Nucleus accumbens (tissue), 56 donors: ENCODE data around the gene SERPING1.
"Not testable (repeated sequence)": the region's sequence is repeated elsewhere in the genome, so short reads cannot be mapped to it uniquely, and the experiment has no call there.

ENCODE experiments used
- DNase-seq, 56 donors: peaks; one replicate each; lab custom pipeline; 2025; lab: John Stamatoyannopoulos, UW

SERPING1 gene

DNA sequence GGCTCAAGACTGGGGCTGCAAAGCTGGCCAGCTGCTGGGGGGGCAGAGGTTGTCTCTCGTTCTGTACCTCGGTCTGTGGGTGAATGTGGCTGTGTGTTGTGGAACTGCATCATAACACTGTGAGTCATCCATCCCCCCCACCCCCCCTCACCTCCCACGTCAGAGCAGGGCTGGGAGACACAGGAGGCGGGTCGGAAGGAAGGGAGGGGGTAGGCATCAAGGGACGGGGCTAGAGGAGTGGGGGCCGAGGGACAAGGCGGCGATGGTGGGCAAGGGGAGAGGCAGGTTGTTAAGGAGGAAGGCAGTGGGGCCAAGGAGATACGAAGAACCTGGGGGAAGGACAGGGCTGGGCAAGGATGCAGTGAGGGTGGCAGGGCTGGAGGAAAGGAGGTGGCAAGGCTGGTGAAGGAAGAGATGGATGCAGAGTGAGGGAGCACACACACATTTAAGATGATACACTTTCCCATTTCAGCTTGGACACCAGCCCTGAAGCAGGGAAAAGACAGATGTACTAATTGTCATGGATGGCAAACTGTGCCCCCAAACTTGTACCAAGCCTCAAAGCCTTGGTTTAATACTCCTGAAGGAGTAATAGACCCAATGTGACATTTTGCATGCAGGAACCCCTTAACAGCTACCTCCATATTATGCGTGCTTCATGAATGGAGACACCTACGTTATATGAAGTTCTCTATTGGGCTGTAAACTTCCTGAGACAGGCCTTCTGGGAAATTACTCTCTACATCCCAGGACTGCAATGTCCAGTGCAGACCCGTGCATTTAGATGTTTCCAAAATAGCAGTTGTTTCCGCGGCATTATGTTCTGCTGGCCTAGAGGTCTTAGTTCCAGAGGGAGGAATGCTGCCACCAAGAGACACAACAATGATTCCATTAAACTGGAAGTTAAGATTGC lies 52.6 kb downstream of the SERPING1 start, which contains the start of gene YPEL4:
Gene YPEL4, minus strand, starts transcription at position 87 of the 913 bp plus-strand sequence. CDS start 2,805 bp downstream, outside the sequence.
- peak in 54 of 56 donors; percentile 22 to 94 (median 81) for DNase-seq

DNA sequence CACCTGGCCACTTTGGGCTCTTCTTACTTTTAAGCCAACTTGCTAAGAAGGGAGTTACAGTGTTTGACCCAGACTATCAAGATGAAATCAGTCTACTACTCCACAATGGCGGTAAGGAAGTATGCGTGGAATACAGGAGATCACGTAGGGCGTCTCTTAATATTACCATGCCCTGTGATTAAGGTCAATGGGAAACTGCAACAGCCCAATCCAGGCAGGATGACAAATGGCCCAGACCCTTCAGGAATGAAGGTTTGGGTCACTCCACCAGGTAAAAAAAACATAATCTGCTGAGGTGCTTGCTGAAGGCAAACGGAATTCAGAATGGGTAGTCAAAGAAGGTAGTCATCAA lies 53.2 kb downstream of the SERPING1 start:
- no peak for DNase-seq

DNA sequence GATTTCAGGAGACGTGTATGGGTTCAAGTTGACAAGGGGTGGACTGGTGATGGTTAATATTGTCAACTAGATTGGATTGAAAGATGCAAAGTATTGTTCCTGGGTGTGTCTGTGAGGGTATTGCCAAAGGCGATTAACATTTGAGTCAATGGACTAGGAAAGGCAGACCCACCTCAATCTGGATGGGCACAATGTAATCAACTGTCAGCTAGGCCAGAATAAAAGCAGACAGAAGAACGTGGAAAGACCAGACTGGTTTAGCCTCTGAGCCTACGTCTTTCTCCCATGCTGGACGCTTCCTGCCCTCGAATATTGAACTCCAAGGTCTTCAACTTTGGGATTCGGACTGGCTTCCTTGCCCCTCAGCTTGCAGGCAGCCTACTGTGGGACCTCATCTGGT lies 53.9 kb downstream of the SERPING1 start:
- no peak for DNase-seq

DNA sequence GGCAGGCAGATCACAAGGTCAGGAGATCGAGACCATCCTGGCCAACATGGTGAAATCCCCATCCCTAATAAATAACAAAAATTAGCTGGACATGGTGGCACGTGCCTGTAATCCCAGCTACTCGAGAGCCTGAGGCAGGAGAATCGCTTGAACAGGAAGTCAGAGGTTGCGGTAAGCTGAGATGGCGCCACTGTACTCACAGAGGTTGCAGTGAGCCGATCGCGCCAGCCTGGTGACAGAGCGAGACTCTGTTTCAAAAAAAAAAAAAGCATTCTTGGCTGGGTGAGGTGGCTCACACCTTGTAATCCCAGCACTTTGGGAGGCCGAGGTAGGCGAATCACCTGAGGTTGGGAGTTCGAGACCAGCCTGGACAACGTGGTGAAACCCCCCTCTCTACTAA lies 54.7 kb downstream of the SERPING1 start:
- not testable (repeated sequence) for DNase-seq

DNA sequence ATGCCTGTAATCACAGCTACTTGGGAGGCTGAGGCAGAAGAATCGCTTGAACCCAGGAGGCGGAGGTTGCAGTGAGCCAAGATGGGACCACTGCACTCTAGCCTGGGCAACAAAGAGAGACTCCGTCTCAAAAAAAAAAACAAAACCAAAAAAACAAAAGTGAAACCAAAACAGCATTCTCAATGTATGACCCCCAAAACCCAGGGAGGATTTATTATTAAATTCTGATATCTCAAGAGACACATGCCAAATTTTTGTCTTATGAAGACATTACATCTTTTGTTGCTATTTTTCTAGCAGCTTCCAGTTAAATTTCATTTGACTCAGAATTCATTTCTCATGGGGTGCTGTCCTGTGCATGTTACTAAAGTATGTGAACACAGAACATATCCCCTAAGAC lies 55.2 kb downstream of the SERPING1 start:
- no peak for DNase-seq

DNA sequence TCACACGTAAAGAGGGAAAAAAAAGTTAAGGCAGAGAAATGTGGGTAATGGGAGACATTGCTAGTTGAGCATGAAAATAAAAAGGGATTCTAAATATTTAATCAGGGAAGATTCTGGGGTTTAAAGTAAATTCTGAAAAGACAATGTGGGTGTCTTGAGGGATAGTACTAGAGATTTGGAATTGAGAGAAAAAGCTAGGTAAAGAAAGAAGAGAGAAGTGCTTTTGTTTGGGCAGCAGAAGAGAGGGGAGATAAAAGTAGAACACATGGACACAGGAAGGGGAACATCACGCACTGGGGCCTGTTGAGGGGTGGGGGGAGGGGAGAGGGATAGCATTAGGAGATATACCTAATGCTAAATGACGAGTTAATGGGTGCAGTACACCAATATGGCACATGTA lies 55.7 kb downstream of the SERPING1 start:
- no peak for DNase-seq

DNA sequence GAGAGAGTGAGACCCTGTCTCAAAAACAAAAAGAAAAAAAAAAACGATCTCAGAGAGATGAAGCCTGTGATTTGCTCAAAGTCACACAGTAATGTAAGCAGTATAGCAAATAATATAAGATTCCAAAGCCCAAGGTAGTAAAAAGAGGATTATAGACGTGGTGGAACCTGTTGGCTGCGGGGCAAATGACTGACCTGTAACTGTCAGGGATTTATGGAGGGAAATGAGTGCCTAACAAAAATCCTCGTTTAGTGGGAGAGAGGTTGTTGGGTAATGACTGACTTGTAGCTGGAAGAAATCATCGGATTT lies 59.4 kb downstream of the SERPING1 start:
- no peak for DNase-seq

DNA sequence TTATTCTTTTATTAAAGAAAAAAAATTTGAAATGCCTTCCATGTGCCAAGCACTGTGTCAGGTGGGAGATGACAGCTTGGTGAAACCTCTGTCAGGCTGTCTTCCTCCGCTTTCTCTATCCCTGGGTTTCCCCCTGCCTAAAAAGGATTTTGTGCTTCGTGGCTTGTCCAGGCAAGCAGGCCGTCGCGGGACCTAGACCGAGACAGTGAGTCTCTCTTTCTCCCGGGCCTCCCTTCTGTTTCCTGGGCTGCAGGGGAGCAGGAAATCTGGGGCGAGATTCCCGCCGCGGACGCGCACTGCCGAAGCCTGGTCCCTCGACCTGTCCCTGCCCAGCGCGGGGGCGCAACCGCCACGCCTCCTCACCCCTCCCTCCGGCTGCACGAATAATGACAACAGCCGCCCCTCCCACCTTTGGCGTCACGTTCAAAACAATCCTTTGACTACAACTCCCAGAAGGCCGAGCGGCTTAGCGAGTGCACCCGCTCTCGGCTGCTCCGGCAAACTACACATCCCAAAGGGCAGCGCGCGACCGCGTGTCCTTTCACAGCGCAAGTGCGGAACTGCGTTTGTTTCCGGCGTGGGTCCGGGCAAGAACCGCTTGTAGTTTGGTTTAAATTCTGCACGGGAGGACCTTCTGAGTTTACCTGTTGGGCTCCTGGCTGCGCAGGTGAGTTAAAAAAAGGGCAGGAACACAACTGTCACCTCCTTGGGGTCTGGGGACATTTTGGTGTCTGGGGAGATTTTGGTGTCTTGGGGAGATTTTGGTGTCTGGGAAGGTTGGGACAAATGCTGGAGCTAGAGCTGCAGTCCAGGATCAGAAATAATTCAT lies 59.9 kb downstream of the SERPING1 start, which contains the start of gene CLP1:
Gene CLP1, plus strand, starts transcription at position 569 of the 829 bp plus-strand sequence. CDS start 1,715 bp downstream, outside the sequence.
- DNase-seq, result peak; percentile 85 to 100 (median 99)

DNA sequence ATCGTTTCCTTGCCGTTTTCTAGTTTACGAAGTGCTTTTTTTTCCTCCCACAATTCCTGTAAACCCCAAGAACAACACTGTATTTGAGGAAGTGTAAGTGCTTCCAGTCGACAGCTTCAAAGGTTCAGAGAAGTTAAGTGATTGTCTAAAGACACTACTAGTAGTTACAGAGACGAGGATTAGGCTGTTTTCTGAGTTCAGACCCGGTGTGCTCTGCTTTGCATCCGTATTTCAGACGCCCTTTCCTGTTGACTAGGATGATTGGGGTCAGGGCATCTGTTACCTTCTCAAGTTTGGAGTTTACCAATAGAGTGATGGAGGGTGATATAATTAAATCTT lies 60.5 kb downstream of the SERPING1 start:
- DNase-seq, result no peak

DNA sequence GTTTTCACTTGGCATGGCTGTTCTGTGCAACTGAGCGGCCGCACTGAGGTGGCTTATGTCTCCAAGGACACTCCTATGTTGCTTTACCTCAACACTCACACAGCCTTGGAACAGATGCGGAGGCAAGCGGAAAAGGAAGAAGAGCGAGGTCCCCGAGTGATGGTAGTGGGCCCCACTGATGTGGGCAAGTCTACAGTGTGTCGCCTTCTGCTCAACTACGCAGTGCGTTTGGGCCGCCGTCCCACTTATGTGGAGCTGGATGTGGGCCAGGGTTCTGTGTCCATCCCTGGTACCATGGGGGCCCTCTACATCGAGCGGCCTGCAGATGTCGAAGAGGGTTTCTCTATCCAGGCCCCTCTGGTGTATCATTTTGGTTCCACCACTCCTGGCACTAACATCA lies 62.2 kb downstream of the SERPING1 start:
- DNase-seq, result no peak

DNA sequence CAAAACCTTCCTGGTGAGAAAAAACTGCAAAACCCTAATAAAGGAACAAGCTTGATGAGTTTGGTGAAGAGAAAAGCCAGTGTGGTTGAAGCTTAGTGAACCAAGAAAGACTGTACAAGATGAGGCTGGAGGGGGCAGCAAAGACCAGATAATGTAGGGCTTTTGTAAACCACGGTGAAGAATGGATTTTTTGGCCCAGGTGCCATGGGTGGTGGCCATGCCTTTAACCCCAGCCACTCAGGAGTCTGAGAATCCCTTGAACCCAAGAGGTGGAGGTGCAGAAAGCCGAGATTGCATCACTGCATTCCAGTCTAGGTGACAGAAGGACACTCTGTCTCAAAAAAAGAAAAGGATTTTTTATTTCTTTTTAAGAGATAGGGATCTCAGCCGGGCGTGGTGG lies 65.4 kb downstream of the SERPING1 start:
- DNase-seq, result no peak

DNA sequence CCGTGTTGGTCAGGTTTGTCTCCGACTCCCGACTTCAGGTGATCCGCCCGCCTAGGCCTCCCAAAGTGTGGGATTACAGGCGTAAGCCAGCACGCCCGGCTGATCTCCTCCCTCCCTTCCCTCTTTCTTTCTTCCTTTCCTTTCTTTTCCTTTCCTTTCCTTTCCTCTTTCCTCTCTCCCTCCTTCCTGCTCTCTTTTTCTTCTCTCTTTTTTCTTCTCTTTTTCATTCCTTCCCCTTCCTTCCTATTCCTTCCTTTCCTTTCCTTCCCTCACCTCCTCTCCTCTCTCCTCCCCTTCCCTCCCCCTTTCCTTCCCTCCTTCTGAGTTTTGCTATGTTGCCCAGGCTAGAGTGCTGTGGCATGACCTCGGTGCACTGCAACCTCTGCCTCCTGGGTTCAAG lies 66.5 kb downstream of the SERPING1 start:
- no peak for DNase-seq
